Panc1 (cell line): ENCODE data around the gene LIN28A. TPM values are rescaled to one million over a fixed set of nuclear protein-coding genes. Genes with fewer than 3 reads are reported as not detected.

Experiments
- ATAC-seq: fragments of 200-7000 bp; cut with Tn5 transposase; 2 replicates; pipeline ENCODE4 v1.9.1; 2020; ENCODE audit warnings: mild to moderate bottlenecking, moderate library complexity
- BruUV-seq: library from RNA; stranded (reverse); fragments of 400-500 nt; replicated peaks from 2 replicates; lab custom pipeline; 2021; lab: Mats Ljungman, UMichigan
- CTCF ChIA-PET: fragments of 300-600 bp; sonication (Branson Sonifier 250); formaldehyde crosslinking; loops from one replicate; lab custom pipeline; 2022; ENCODE audit warnings: antibody characterized with exemption; lab: Charles Lee
- POLR2A ChIA-PET: fragments of 300-600 bp; sonication (Branson Sonifier 250); formaldehyde crosslinking; loops from one replicate; lab custom pipeline; 2022; ENCODE audit warnings: antibody characterized with exemption; lab: Charles Lee
- DNase-seq: peaks from one replicate; pipeline ENCODE4 v3.0.0-alpha.2; 2010; ENCODE audit warnings: low read depth, low spot score
- H3K27ac ChIP-seq: 2 replicates; pipeline ENCODE4 v1.5.1; 2011; ENCODE audit warnings: mild to moderate bottlenecking, low read length, inconsistent platforms
- H3K27me3 ChIP-seq: fragments of 200-500 bp; sonication (Bioruptor generic); 2 replicates; pipeline ENCODE4 v1.6.0; 2014; ENCODE audit warnings: low read length, inconsistent platforms; ENCODE audit not compliant: control insufficient read depth, insufficient read depth
- H3K36me3 ChIP-seq: fragments of 200-500 bp; sonication (Bioruptor generic); 2 replicates; pipeline ENCODE4 v1.5.1; 2014; ENCODE audit warnings: inconsistent platforms, mild to moderate bottlenecking, low read length, moderate library complexity; ENCODE audit not compliant: control insufficient read depth, insufficient read depth
- H3K4me1 ChIP-seq: 2 replicates; pipeline ENCODE4 v1.5.1; 2011; ENCODE audit warnings: inconsistent platforms, mild to moderate bottlenecking, low read length, moderate library complexity; ENCODE audit not compliant: control insufficient read depth, insufficient read depth
- H3K4me3 ChIP-seq, 2 experiments: 2 replicates each; pipeline ENCODE4 v1.5.1; 2011 to 2012; ENCODE audit warnings: low read depth in 2 of 2, low read length in 2 of 2, mild to moderate bottlenecking in 2 of 2, inconsistent platforms in 1 of 2, moderate library complexity in 1 of 2
- H3K9me3 ChIP-seq: fragments of 200-500 bp; sonication (Bioruptor generic); 2 replicates; pipeline ENCODE4 v1.5.1; 2014; ENCODE audit warnings: low read depth, mild to moderate bottlenecking, inconsistent platforms, low read length, moderate library complexity; ENCODE audit not compliant: control insufficient read depth, insufficient read depth
- POLR2AphosphoS5 ChIP-seq: IDR thresholded peaks from 2 replicates; pipeline ENCODE4 v1.6.1; 2012; ENCODE audit warnings: mild to moderate bottlenecking, low read depth, low read length, moderate library complexity
- SIN3A ChIP-seq: IDR thresholded peaks from 2 replicates; pipeline ENCODE4 v1.6.1; 2012; ENCODE audit warnings: low read depth, mild to moderate bottlenecking, low read length, moderate library complexity, borderline replicate concordance; ENCODE audit not compliant: insufficient read depth
- TCF7L2 ChIP-seq: IDR thresholded peaks from 2 replicates; pipeline ENCODE4 v1.6.1; 2011; ENCODE audit warnings: mild to moderate bottlenecking, low read depth, low read length, inconsistent platforms
- in situ Hi-C: cut with HindIII; loops from 2 replicates; pipeline ENCODE4 v1.10.0; 2016; ENCODE audit warnings: low sequenced_read_pairs, low pct_unique_long_range_greater_than_20kb
- intact Hi-C: fragments of 100-400 bp; cut with micrococcal nuclease; formaldehyde crosslinking; loops from one replicate; pipeline ENCODE4 v1.10.0; 2022; ENCODE audit not compliant: unreplicated experiment
- total RNA-seq: library from RNA; stranded (reverse); gene quantifications from one replicate; pipeline ENCODE4 v1.2.1, GENCODE V29; 2021; ENCODE audit not compliant: unreplicated experiment

Gene LIN28A
- total RNA-seq, 1 experiment from 2014 or later: 0.64 TPM

GRCh38 chr1:26478159-26478558 lies 67.5 kb downstream of the LIN28A start:
- ATAC-seq: no peak
- TF ChIP-seq SIN3A: no peak
- TF ChIP-seq TCF7L2: no peak
- TF ChIP-seq POLR2AphosphoS5: peak; percentile 63
- no peaks in the 10 kb centered on the region for H3K27me3 ChIP-seq
- in situ Hi-C loops (no loop called here), intact Hi-C loops (loop anchor here (10.0 kb wide), 1 partner anchor 57 kb away; no protein-coding TSS in a partner anchor)
- DNase-seq: no peak
- H3K9me3 ChIP-seq: no peaks in the 10 kb centered on the region
- no peak overlapping the region for H3K27ac ChIP-seq
- peaks cover 35% of the 10 kb centered on the region for H3K36me3 ChIP-seq
- H3K4me1 ChIP-seq: peaks cover 14% of the 10 kb centered on the region
- CTCF ChIA-PET: no interaction called here
- no TSS peak for BruUV-seq
- POLR2A ChIA-PET: interaction anchor here (0.6 kb wide), 1 partner anchor 249 kb away, joined by 9 read pairs; no protein-coding TSS in a partner anchor
- H3K4me3 ChIP-seq: no peak overlapping the region

DNA sequence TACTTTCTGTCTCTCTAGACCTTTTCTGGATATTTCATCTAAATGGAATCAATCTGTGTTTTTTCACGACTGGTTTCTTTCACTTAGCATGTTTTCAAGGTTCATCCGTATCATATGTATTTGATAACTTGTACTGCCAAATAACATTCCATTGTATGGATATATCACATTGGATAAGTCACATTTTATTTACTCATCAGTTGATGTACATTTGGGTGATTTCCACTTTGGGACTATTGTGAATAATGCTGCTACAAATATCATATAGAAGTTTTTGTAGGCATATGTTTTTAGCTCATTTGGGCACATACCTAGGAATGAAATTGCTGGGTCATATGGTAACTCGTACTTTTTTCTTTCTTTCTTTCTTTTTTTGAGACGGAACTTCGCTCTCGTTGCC lies 68.4 kb downstream of the LIN28A start:
- DNase-seq: no peak
- in situ Hi-C loops: no loop called here
- no peak overlapping the region for H3K27ac ChIP-seq
- H3K9me3 ChIP-seq: no peaks in the 10 kb centered on the region
- H3K36me3 ChIP-seq: peaks cover 27% of the 10 kb centered on the region
- intact Hi-C loops: loop anchor here (10.0 kb wide), 1 partner anchor 56 kb away; no protein-coding TSS in a partner anchor
- ChIA-PET CTCF (no interaction called here), POLR2A (interaction anchor here (0.6 kb wide), 1 partner anchor 248 kb away, joined by 9 read pairs; no protein-coding TSS in a partner anchor)
- H3K4me1 ChIP-seq: peaks cover 8% of the 10 kb centered on the region
- no peak for ATAC-seq
- H3K27me3 ChIP-seq: no peaks in the 10 kb centered on the region
- BruUV-seq: no TSS peak
- H3K4me3 ChIP-seq: no peak overlapping the region
- no peak for TF ChIP-seq SIN3A
- TF ChIP-seq POLR2AphosphoS5: peak; percentile 60; the same call in 1 of the 2 replicates

Other genes starting within 250 kb of the LIN28A start
- not detected for gene C1orf232, start 241.9 kb upstream of the LIN28A start, total RNA-seq
- 108 TPM for gene ZNF593, start 240.9 kb upstream of the LIN28A start, total RNA-seq
- not detected for gene ZNF593OS, start 239.0 kb upstream of the LIN28A start, total RNA-seq
- gene CNKSR1, start 233.3 kb upstream of the LIN28A start, total RNA-seq: 13.7 TPM
- not detected for gene CATSPER4, start 220.2 kb upstream of the LIN28A start, total RNA-seq
- 51.8 TPM for gene CEP85, start 176.6 kb upstream of the LIN28A start, total RNA-seq
- 193 TPM for gene SH3BGRL3, start 130.7 kb upstream of the LIN28A start, total RNA-seq
- gene UBXN11, start 104.2 kb upstream of the LIN28A start, total RNA-seq: 23.7 TPM
- 1.6 TPM for gene CD52, start 92.9 kb upstream of the LIN28A start, total RNA-seq
- 0.64 TPM for gene CRYBG2, start 56.7 kb upstream of the LIN28A start, total RNA-seq
- not detected for gene ZNF683, start 38.1 kb upstream of the LIN28A start, total RNA-seq
- 56.7 TPM for gene DHDDS, start 21.5 kb downstream of the LIN28A start, total RNA-seq
- gene HMGN2, start 61.6 kb downstream of the LIN28A start, total RNA-seq: 496 TPM
- gene RPS6KA1, start 118.9 kb downstream of the LIN28A start, total RNA-seq: 44.0 TPM